ENCODE data around the gene MRPL45.

DNA sequence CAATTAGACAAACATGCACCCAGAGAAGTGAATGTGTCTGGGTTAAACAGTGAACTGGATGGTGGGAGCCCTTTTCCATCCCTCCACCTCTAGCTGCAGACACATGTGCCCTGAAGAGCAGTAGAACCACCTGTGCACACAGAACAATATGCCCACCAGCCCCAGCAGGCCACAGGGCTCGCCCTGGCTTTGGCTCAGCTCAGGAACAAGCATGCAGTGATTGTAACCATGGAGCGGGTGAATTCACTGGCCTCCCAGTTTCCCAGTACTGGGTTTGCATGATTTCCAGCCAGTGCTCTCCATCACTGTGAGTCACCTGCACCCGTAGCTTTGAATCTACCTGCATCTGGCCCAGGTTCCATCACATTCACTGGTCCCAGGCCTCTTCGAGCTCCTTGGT is 41.6 kb downstream of the MRPL45 start:
- TF ChIP-seq CREB1 (CRISPR knock-in tag; IDR thresholded peaks at IDR 0.05; ENCODE audit: low read depth) (no peak), EZH2 (IDR thresholded peaks at IDR 0.05; ENCODE audit: low read depth, unreplicated experiment) (no peak), POLR2AphosphoS5 (IDR thresholded peaks at IDR 0.05; ENCODE audit: low read depth) (no peak), NANOG (IDR thresholded peaks at IDR 0.05; ENCODE audit: borderline replicate concordance) (no peak), EZH2phosphoT487 (IDR thresholded peaks at IDR 0.05; ENCODE audit: unreplicated experiment) (no peak)
- TF ChIP-seq, protein P1, sequence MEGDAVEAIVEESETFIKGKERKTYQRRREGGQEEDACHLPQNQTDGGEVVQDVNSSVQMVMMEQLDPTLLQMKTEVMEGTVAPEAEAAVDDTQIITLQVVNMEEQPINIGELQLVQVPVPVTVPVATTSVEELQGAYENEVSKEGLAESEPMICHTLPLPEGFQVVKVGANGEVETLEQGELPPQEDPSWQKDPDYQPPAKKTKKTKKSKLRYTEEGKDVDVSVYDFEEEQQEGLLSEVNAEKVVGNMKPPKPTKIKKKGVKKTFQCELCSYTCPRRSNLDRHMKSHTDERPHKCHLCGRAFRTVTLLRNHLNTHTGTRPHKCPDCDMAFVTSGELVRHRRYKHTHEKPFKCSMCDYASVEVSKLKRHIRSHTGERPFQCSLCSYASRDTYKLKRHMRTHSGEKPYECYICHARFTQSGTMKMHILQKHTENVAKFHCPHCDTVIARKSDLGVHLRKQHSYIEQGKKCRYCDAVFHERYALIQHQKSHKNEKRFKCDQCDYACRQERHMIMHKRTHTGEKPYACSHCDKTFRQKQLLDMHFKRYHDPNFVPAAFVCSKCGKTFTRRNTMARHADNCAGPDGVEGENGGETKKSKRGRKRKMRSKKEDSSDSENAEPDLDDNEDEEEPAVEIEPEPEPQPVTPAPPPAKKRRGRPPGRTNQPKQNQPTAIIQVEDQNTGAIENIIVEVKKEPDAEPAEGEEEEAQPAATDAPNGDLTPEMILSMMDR (conservative IDR thresholded peaks at IDR 0.05; ENCODE audit: low read depth in 2 of 2), result no peak
- TF ChIP-seq, protein P2, sequence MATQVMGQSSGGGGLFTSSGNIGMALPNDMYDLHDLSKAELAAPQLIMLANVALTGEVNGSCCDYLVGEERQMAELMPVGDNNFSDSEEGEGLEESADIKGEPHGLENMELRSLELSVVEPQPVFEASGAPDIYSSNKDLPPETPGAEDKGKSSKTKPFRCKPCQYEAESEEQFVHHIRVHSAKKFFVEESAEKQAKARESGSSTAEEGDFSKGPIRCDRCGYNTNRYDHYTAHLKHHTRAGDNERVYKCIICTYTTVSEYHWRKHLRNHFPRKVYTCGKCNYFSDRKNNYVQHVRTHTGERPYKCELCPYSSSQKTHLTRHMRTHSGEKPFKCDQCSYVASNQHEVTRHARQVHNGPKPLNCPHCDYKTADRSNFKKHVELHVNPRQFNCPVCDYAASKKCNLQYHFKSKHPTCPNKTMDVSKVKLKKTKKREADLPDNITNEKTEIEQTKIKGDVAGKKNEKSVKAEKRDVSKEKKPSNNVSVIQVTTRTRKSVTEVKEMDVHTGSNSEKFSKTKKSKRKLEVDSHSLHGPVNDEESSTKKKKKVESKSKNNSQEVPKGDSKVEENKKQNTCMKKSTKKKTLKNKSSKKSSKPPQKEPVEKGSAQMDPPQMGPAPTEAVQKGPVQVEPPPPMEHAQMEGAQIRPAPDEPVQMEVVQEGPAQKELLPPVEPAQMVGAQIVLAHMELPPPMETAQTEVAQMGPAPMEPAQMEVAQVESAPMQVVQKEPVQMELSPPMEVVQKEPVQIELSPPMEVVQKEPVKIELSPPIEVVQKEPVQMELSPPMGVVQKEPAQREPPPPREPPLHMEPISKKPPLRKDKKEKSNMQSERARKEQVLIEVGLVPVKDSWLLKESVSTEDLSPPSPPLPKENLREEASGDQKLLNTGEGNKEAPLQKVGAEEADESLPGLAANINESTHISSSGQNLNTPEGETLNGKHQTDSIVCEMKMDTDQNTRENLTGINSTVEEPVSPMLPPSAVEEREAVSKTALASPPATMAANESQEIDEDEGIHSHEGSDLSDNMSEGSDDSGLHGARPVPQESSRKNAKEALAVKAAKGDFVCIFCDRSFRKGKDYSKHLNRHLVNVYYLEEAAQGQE (IDR thresholded peaks at IDR 0.05; ENCODE audit: unreplicated experiment), result no peak
- TF ChIP-seq, protein P3, sequence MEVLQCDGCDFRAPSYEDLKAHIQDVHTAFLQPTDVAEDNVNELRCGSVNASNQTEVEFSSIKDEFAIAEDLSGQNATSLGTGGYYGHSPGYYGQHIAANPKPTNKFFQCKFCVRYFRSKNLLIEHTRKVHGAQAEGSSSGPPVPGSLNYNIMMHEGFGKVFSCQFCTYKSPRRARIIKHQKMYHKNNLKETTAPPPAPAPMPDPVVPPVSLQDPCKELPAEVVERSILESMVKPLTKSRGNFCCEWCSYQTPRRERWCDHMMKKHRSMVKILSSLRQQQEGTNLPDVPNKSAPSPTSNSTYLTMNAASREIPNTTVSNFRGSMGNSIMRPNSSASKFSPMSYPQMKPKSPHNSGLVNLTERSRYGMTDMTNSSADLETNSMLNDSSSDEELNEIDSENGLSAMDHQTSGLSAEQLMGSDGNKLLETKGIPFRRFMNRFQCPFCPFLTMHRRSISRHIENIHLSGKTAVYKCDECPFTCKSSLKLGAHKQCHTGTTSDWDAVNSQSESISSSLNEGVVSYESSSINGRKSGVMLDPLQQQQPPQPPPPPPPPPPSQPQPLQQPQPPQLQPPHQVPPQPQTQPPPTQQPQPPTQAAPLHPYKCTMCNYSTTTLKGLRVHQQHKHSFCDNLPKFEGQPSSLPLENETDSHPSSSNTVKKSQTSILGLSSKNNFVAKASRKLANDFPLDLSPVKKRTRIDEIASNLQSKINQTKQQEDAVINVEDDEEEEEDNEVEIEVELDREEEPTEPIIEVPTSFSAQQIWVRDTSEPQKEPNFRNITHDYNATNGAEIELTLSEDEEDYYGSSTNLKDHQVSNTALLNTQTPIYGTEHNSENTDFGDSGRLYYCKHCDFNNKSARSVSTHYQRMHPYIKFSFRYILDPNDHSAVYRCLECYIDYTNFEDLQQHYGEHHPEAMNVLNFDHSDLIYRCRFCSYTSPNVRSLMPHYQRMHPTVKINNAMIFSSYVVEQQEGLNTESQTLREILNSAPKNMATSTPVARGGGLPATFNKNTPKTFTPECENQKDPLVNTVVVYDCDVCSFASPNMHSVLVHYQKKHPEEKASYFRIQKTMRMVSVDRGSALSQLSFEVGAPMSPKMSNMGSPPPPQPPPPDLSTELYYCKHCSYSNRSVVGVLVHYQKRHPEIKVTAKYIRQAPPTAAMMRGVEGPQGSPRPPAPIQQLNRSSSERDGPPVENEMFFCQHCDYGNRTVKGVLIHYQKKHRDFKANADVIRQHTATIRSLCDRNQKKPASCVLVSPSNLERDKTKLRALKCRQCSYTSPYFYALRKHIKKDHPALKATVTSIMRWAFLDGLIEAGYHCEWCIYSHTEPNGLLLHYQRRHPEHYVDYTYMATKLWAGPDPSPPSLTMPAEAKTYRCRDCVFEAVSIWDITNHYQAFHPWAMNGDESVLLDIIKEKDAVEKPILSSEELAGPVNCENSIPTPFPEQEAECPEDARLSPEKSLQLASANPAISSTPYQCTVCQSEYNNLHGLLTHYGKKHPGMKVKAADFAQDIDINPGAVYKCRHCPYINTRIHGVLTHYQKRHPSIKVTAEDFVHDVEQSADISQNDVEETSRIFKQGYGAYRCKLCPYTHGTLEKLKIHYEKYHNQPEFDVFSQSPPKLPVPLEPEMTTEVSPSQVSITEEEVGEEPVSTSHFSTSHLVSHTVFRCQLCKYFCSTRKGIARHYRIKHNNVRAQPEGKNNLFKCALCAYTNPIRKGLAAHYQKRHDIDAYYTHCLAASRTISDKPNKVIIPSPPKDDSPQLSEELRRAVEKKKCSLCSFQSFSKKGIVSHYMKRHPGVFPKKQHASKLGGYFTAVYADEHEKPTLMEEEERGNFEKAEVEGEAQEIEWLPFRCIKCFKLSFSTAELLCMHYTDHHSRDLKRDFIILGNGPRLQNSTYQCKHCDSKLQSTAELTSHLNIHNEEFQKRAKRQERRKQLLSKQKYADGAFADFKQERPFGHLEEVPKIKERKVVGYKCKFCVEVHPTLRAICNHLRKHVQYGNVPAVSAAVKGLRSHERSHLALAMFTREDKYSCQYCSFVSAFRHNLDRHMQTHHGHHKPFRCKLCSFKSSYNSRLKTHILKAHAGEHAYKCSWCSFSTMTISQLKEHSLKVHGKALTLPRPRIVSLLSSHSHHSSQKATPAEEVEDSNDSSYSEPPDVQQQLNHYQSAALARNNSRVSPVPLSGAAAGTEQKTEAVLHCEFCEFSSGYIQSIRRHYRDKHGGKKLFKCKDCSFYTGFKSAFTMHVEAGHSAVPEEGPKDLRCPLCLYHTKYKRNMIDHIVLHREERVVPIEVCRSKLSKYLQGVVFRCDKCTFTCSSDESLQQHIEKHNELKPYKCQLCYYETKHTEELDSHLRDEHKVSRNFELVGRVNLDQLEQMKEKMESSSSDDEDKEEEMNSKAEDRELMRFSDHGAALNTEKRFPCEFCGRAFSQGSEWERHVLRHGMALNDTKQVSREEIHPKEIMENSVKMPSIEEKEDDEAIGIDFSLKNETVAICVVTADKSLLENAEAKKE (CRISPR knock-in tag; IDR thresholded peaks at IDR 0.05), result no peak
- TF ChIP-seq, protein P4, sequence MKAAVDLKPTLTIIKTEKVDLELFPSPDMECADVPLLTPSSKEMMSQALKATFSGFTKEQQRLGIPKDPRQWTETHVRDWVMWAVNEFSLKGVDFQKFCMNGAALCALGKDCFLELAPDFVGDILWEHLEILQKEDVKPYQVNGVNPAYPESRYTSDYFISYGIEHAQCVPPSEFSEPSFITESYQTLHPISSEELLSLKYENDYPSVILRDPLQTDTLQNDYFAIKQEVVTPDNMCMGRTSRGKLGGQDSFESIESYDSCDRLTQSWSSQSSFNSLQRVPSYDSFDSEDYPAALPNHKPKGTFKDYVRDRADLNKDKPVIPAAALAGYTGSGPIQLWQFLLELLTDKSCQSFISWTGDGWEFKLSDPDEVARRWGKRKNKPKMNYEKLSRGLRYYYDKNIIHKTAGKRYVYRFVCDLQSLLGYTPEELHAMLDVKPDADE (IDR thresholded peaks at IDR 0.05), result no peak

Measured in GM23338 (cell line).